Stimulated activated CD4-positive, alpha-beta T cell treated with anti-CD3 and anti-CD28 coated beads, Interleukin-1b, Interleukin-23, amount 100 ng/mL, for 24 hours (primary cell): Measurements from ENCODE around the gene CACNA2D1.
"Not testable (repeated sequence)": the region's sequence is repeated elsewhere in the genome, so short reads cannot be mapped to it uniquely, and the experiment has no call there.

Experiments
- DNase-seq, 4 experiments: peaks; one replicate each; pipeline ENCODE4 v3.0.0-alpha.2; 2020; ENCODE audit warnings: low read depth in 4 of 4, low spot score in 1 of 4

Gene CACNA2D1

GRCh38 chr7:82051601-82052000 lies 392.0 kb downstream of the CACNA2D1 start:
- DNase-seq = no peak

GRCh38 chr7:82050792-82051191 lies 392.8 kb downstream of the CACNA2D1 start:
- no peak for DNase-seq

- no peak for DNase-seq
Measured at GRCh38 chr7:82049891-82050533, 393.6 kb downstream of the CACNA2D1 start.

- DNase-seq = no peak
Measured at GRCh38 chr7:82049442-82049841, 394.1 kb downstream of the CACNA2D1 start.

DNA sequence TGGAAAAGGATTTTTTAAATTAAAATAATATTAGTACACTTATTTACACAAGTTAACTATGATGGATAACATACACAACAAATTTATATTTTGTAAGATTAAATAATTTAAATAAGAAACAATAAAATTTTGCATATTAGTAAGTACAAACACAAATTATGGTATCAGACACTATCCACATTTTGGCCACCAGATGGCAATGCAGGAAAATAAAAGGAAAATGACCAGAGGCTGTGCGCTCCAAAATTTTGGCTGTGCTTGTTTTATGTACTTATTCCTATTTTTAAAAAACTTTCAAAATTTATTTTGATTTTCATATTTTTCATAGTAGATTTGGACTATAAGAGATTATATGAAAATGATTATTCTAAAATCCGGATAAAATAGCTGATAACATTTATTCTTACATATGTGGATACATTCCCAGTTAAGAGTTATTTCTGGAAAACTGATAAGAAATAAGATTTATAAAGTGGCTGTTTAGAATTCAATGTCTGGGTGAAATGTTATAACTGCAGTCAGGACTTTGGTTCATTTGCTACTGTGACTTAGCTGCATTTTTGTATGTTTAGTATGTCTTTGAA lies 399.0 kb downstream of the CACNA2D1 start:
- DNase-seq = no peak

DNA sequence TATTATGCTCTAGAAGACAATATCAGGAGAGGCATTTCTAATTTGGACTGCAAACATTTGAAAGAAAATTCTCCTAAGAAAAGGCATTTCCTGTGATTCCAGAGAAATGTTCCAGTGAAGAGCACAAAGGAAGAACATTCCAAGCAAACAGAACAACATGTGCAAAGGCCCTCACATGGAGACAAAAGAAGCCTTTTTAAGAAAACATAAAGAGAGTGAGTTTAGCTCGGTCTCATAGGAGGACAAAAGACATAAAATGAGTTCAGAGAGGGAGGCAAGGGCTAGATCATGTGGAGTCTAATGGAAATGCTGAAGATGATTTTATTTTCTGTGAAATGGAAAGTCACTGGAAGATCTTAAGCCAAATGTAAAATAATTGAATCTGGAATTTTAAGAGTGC lies 404.0 kb downstream of the CACNA2D1 start:
- no peak for DNase-seq

DNA sequence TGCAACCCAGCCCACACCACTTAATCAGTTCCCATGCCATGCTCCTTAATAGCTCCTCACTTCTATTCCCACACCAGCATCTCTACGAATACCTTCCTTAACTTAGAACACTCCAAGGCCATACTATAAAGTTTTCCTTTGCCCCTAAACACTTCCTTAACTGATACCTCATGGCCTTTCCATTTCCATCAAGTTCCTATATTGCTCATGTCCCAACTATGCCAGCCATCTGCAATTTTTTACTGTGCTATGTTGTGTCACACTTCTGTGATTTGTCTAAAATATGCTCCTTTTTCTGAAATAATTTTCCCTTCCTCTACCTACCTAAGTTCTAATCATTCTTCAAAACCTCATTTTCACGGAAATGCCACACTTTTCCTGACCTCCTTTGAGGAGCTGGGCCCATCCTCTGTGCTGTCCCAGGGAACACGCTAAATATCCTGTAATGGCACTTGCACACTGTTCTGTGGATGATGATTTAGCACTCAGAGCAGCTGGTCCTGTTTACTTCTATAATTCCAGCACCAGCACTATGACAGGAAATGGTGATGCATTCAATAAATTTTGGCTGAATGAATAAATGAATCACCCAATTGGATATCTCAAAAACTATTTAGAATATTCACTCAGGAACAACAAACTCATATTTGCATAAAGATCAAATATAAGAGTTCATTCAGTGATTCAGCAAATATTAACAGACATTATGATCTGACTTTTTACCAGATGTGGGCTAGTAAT lies 407.3 kb downstream of the CACNA2D1 start:
- DNase-seq = no peak

DNA sequence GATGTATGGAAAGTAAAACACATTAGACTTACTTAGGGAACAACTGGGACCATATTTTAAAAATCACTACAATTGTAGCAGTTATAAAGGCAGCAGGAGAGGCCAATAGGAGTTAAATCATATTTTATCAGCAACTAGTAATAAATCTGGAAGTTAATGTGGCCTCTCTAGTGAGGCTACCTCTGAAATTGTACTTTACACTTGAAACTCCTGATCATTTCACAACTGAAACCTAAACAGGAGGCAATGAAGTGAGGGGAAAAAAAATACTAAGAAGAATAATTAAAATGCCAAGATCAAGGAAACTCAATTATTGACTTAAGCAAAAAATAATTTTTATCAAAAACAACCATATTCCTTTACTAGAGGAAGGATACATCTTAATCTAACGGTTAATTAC lies 408.1 kb downstream of the CACNA2D1 start:
- DNase-seq = no peak

DNA sequence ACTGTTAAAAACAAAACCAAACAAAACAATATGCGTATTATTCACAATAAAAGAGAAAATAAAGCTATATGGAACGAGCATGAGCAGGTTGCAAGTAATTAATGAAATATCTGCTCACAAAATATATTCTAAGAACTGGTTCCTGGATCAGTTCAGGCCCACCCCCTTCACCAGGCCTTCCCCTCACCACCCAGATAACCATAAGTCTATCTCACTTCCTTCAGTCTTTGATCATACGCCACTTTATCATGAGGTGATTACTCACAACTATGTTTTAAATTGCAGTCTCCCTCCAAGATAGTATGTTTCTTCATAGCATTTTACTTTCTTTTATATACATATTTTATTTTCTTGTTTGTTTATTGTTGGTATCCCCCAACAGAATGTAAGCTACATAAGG lies 410.7 kb downstream of the CACNA2D1 start:
- DNase-seq = no peak

GRCh38 chr7:82029236-82029913 lies 414.2 kb downstream of the CACNA2D1 start:
- DNase-seq = no peak

GRCh38 chr7:82028097-82028496 lies 415.5 kb downstream of the CACNA2D1 start:
- no peak for DNase-seq

DNA sequence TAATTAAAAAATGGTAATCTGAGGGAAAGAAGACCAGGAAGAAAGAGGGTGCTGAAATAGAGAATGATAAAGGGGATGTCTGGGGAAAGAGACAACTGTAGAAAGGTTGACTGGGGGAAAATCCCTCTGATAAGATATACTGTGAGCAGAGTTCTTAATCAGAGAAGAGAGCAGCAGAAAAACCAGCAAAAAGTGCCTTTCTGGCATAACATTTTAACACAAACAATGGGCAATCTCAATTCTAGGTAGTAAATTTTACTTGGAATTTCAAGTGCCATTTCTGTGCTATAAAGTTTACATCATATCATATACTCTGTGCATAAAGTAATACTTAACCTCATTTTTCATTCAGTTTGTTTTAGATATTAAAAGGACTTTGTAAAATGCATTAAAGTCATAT lies 421.9 kb downstream of the CACNA2D1 start:
- DNase-seq = no peak

- no peak for DNase-seq
Measured at GRCh38 chr7:82021036-82021435, 422.5 kb downstream of the CACNA2D1 start.

- DNase-seq = no peak
Measured at GRCh38 chr7:82019551-82020475, 423.8 kb downstream of the CACNA2D1 start.

GRCh38 chr7:82018226-82018625 lies 425.4 kb downstream of the CACNA2D1 start:
- DNase-seq = no peak

GRCh38 chr7:82017334-82017943 lies 426.1 kb downstream of the CACNA2D1 start:
- no peak for DNase-seq

DNA sequence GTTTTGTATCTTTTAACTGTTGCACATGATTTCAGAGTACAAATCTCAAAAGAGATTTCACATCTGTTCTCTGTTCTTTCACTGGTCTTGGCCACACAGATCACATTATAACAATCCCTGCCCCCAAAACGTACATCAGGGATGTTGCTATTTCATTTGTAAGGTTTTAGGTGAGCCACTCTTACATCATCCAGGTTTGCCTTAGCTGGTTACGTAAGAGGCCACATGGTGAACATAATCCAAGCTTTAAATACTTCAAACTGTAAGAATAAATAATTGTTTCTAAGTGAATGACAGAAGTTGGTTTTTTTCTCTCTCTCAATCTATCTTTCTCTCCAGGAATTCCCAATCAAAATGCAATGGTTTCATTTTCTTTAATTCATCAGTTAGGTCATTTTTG lies 427.8 kb downstream of the CACNA2D1 start:
- DNase-seq = no peak

- not testable (repeated sequence) for DNase-seq
Measured at GRCh38 chr7:82014574-82014973, 429.0 kb downstream of the CACNA2D1 start.

GRCh38 chr7:82012453-82012852 lies 431.1 kb downstream of the CACNA2D1 start:
- DNase-seq = no peak

DNA sequence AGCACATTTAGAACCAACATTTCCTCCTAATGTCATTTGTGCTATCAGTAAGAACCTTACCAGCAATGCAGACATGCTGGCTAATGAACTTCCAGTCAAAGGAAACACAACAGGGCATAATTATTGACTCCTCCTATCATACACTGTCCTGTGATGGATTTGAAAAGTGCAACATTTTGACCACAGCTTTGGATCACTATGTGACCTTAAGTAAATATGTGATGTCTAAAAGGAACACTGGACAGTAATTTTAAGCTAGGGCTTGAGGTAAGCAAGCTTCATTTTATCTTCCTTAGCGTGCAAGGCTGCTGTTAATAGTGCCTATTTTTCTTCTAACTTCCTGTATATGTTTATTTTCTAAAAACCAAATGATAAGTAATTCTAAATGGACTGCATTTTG lies 433.2 kb downstream of the CACNA2D1 start:
- DNase-seq = no peak
